Measurements from ENCODE around the gene TES. TPM values are rescaled to one million over a fixed set of nuclear protein-coding genes. Genes with fewer than 3 reads are reported as not detected.

Gene TES
- total RNA-seq, 2 experiments from 2014 or later = 74.0 to 76.4 TPM

DNA sequence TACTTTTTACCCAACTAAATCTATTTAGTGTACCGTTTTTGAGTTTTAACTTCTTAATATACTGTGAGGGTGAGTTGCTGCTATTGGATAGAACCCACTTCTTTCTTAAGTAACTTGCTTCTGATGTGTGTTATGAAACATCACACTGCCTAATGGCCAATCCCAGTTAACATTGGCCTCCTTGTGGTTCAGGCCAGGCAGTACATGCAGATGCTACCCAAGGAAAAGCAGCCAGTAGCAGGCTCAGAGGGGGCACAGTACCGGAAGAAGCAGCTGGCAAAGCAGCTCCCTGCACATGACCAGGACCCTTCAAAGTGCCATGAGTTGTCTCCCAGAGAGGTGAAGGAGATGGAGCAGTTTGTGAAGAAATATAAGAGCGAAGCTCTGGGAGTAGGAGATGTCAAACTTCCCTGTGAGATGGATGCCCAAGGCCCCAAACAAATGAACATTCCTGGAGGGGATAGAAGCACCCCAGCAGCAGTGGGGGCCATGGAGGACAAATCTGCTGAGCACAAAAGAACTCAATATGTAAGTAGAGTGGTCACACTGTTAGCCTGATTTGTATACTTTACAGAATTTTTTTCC, 39.7 kb downstream of the TES start:
- no peaks in the 10 kb centered on the region for H3K27me3 Mint-ChIP-seq (ENCODE audit: low read depth)
- CTCF ChIA-PET = interaction anchor here (0.8 to 1.9 kb wide), 3 partner anchors 9 to 77 kb away, joined by 3 to 11 read pairs (median 3); no protein-coding TSS in a partner anchor
- H3K9me3 Mint-ChIP-seq = peaks cover 5% of the 10 kb centered on the region
- DNase-seq = no peak
- peaks cover 42% of the 10 kb centered on the region for H3K36me3 Mint-ChIP-seq (ENCODE audit: low read depth)
- intact Hi-C loops (cut with micrococcal nuclease) = no loop called here
- no peak overlapping the region for H3K27ac Mint-ChIP-seq
- peaks cover 31% of the 10 kb centered on the region for H3K4me1 Mint-ChIP-seq (ENCODE audit: low read depth)
- H3K4me3 Mint-ChIP-seq = no peak overlapping the region

DNA sequence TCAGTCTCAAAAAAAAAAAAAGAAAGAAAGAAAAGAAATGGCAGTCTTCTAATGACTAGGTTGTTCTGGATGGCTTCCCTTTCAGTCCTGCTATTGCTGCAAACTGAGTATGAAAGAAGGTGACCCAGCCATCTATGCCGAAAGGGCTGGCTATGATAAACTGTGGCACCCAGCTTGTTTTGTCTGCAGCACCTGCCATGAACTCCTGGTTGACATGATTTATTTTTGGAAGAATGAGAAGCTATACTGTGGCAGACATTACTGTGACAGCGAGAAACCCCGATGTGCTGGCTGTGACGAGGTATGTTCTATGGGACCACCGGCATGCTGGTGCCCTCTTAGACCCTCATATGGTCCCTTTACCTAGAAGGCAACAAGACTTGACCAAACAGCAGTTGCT, 41.3 kb downstream of the TES start:
- peaks cover 15% of the 10 kb centered on the region for H3K4me1 Mint-ChIP-seq (ENCODE audit: low read depth)
- H3K9me3 Mint-ChIP-seq = no peaks in the 10 kb centered on the region
- CTCF ChIA-PET = interaction anchor here (0.6 to 4.0 kb wide), 7 partner anchors 19 to 614 kb away, joined by 3 to 12 read pairs (median 4); no protein-coding TSS in a partner anchor
- intact Hi-C loops (cut with micrococcal nuclease) = no loop called here
- H3K27ac Mint-ChIP-seq = no peak overlapping the region
- peaks cover 29% of the 10 kb centered on the region for H3K36me3 Mint-ChIP-seq (ENCODE audit: low read depth)
- no peaks in the 10 kb centered on the region for H3K27me3 Mint-ChIP-seq (ENCODE audit: low read depth)
- DNase-seq = no peak
- H3K4me3 Mint-ChIP-seq = no peak overlapping the region

DNA sequence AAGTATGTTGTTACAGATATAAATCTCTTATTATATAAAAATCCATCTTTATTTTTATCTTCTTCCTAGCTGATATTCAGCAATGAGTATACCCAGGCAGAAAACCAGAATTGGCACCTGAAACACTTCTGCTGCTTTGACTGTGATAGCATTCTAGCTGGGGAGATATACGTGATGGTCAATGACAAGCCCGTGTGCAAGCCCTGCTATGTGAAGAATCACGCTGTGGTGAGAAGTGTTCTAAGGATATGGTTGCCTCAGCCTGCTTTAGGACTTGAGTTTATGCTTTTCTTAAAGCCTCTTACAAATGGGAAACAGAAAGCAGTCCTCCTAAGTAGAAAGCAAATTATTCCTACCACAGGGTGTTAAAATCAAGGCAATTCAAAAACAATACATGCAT, 41.9 kb downstream of the TES start:
- DNase-seq = no peak
- peaks cover 26% of the 10 kb centered on the region for H3K36me3 Mint-ChIP-seq (ENCODE audit: low read depth)
- H3K27ac Mint-ChIP-seq = no peak overlapping the region
- H3K27me3 Mint-ChIP-seq (ENCODE audit: low read depth) = no peaks in the 10 kb centered on the region
- CTCF ChIA-PET = interaction anchor here (0.6 to 4.0 kb wide), 8 partner anchors 20 to 344 kb away, joined by 3 to 12 read pairs (median 4); no protein-coding TSS in a partner anchor
- H3K9me3 Mint-ChIP-seq = no peaks in the 10 kb centered on the region
- no peak overlapping the region for H3K4me3 Mint-ChIP-seq
- H3K4me1 Mint-ChIP-seq (ENCODE audit: low read depth) = peaks cover 15% of the 10 kb centered on the region
- intact Hi-C loops (cut with micrococcal nuclease) = no loop called here

DNA sequence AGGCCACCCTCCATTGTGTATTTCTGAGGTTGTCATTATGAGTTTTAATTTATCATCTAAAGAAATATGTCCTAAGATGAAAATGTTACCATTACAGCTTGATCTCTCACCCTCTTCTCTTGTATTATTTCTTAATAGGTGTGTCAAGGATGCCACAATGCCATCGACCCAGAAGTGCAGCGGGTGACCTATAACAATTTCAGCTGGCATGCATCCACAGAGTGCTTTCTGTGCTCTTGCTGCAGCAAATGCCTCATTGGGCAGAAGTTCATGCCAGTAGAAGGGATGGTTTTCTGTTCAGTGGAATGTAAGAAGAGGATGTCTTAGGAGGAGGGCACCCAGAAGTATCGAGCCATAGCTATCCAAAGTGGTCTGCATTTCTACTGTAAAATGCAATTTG, 46.8 kb downstream of the TES start:
- CTCF ChIA-PET = interaction anchor here (1.7 to 5.6 kb wide), 7 partner anchors 76 to 334 kb away, joined by 4 to 50 read pairs (median 11); no protein-coding TSS in a partner anchor
- Mint-ChIP-seq H3K27ac (no peak overlapping the region), H3K4me3 (no peak overlapping the region), H3K9me3 (no peaks in the 10 kb centered on the region), H3K36me3 (ENCODE audit: low read depth) (peaks cover 14% of the 10 kb centered on the region), H3K4me1 (ENCODE audit: low read depth) (peaks cover 17% of the 10 kb centered on the region), H3K27me3 (ENCODE audit: low read depth) (no peaks in the 10 kb centered on the region)
- DNase-seq = no peak
- intact Hi-C loops (cut with micrococcal nuclease) = loop anchor here (5.0 kb wide), 1 partner anchor 195 kb away; no protein-coding TSS in a partner anchor

DNA sequence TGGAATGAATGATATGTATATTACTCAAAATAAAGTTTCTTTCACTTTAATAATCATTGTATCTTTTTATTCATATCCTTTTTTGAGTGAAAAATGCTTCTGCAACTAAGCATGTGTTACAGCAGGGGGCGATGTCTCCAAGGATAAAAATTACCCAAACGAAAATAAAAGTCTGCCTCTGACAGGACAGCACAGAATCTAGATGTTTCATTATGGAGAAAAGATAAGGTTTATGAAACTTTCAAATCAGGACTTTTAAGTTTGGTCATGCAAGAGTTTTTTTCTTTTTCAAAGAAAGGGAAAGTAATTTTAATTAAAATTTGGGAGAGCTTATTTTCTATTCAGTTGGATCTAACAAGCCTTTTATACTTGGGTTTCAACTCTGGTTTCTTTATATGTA, 48.4 kb downstream of the TES start:
- H3K9me3 Mint-ChIP-seq = no peaks in the 10 kb centered on the region
- intact Hi-C loops (cut with micrococcal nuclease) = loop anchor here (1.0 to 5.0 kb wide), 7 partner anchors 59 to 551 kb away; no protein-coding TSS in a partner anchor
- H3K4me1 Mint-ChIP-seq (ENCODE audit: low read depth) = peaks cover 11% of the 10 kb centered on the region
- CTCF ChIA-PET = interaction anchor here (0.6 to 5.6 kb wide), 27 partner anchors 8 to 536 kb away, joined by 3 to 50 read pairs (median 4); no protein-coding TSS in a partner anchor
- H3K27me3 Mint-ChIP-seq (ENCODE audit: low read depth) = no peaks in the 10 kb centered on the region
- peaks cover 9% of the 10 kb centered on the region for H3K36me3 Mint-ChIP-seq (ENCODE audit: low read depth)
- H3K27ac Mint-ChIP-seq = no peak overlapping the region
- no peak overlapping the region for H3K4me3 Mint-ChIP-seq
- DNase-seq = peak; percentile 52

DNA sequence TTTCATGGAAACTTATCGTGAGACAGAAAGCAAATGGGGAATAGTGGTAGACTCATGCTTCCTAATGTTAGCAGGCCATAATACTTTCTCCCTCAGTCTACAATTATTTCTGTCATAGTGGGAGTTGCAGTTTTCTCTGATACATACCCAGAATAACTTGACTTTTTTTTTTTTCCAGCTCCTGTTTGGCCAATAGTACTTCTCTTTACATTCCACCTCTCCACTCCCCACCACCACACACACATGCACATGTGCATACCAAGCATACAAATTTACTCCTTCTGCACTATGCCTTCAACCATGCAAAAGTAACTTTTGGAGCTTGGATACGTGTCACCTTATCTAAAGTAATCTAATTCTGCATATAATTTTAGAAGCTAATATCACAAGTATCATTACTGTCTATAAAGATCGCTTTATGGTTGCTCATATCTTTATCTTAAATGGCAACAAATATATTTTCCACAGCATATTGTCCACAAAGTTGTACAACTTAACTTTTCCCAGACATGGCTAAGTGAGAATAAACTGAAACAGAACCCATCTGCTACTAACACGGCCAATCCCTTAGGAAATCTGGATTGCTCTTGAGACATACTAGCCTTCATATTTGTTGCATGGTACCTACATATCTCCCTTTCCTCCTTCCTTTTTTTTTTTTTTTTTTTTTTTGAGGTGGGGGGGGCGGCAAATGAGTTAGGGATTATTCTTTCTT, 49.0 kb downstream of the TES start:
- Mint-ChIP-seq H3K27ac (no peak overlapping the region), H3K27me3 (ENCODE audit: low read depth) (no peaks in the 10 kb centered on the region), H3K9me3 (no peaks in the 10 kb centered on the region), H3K4me3 (no peak overlapping the region), H3K36me3 (ENCODE audit: low read depth) (peaks cover 8% of the 10 kb centered on the region), H3K4me1 (ENCODE audit: low read depth) (peaks cover 9% of the 10 kb centered on the region)
- intact Hi-C loops (cut with micrococcal nuclease) = loop anchor here (5.0 kb wide), 1 partner anchor 193 kb away; no protein-coding TSS in a partner anchor
- CTCF ChIA-PET = interaction anchor here (0.6 to 5.6 kb wide), 28 partner anchors 8 to 536 kb away, joined by 3 to 50 read pairs (median 4); no protein-coding TSS in a partner anchor
- no peak for DNase-seq

DNA sequence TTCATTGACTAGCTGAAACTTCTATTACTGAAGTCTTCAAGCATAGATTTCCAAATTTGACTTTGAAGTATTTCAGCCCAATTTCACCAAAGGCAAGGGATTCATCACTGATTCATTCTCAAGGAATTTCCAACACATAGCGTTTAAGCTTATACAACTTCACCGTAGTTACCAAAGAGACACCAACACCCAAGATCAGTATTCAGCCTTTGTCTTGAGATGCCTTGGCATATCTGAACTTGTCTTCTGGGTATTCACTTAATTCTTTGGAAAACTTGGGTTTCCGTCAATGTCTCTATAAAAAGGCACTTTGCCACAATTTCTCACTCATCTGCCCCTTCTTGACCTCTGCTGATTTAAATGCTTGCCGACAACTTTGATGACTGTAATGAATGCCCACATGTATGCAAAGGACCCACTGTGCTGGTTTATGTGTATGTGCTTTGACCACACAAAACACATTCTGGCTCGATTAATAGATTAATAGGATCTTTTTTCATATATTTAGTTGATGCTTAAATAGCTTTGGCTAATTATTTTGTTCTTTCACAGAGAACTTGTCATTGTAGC, 49.6 kb downstream of the TES start:
- no peak for DNase-seq
- peaks cover 5% of the 10 kb centered on the region for H3K36me3 Mint-ChIP-seq (ENCODE audit: low read depth)
- intact Hi-C loops (cut with micrococcal nuclease) = loop anchor here (5.0 kb wide), 1 partner anchor 192 kb away; no protein-coding TSS in a partner anchor
- no peak overlapping the region for H3K4me3 Mint-ChIP-seq
- CTCF ChIA-PET = interaction anchor here (0.6 to 5.6 kb wide), 16 partner anchors 7 to 332 kb away, joined by 3 to 50 read pairs (median 5); no protein-coding TSS in a partner anchor
- H3K27ac Mint-ChIP-seq = no peak overlapping the region
- peaks cover 6% of the 10 kb centered on the region for H3K4me1 Mint-ChIP-seq (ENCODE audit: low read depth)
- H3K27me3 Mint-ChIP-seq (ENCODE audit: low read depth) = no peaks in the 10 kb centered on the region
- H3K9me3 Mint-ChIP-seq = no peaks in the 10 kb centered on the region

DNA sequence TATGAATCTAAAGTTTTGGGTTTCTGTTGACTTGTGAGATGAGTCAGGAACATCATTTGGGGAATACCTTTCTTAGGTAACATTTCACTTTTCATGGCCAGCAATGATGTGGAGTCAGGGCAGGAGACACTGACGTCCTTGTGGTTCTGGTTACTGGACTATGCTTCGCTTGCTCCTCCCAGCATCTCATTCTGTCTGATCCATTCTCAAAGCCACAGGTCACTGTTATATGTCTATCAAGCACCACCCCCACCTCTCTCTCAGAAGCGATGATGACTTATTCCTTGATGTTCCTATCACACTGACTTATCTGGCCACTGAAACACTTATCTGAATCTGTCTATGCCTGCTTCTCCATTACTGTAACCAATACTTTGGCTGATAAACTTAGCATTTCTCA, 51.6 kb downstream of the TES start:
- intact Hi-C loops (cut with micrococcal nuclease) = no loop called here
- Mint-ChIP-seq H3K9me3 (no peaks in the 10 kb centered on the region), H3K4me3 (no peak overlapping the region), H3K27me3 (ENCODE audit: low read depth) (peaks cover 3% of the 10 kb centered on the region), H3K27ac (no peak overlapping the region), H3K4me1 (ENCODE audit: low read depth) (peaks cover 4% of the 10 kb centered on the region), H3K36me3 (ENCODE audit: low read depth) (peaks cover 3% of the 10 kb centered on the region)
- CTCF ChIA-PET = no interaction called here
- DNase-seq = no peak

DNA sequence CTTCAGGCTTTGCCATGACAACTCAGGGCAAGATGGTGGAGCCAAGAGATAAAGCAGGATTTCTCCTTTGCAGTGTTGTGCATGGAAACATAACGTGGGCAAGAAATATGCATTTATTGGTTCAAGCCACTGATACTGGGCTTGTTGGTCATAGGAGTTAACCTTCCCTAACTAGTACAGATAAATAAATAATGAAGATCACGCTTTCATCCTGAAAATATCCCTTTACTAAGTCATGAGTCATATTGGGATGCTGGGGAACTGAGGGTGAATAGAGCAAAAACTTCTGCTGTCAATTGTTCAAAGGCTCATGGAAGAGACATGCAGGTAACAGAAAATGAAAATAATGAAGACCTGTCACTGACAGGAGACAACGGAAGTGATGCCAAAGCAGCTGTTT, 55.5 kb downstream of the TES start:
- no peaks in the 10 kb centered on the region for H3K36me3 Mint-ChIP-seq (ENCODE audit: low read depth)
- no peak overlapping the region for H3K27ac Mint-ChIP-seq
- H3K9me3 Mint-ChIP-seq = no peaks in the 10 kb centered on the region
- DNase-seq = no peak
- no peak overlapping the region for H3K4me3 Mint-ChIP-seq
- peaks cover 3% of the 10 kb centered on the region for H3K27me3 Mint-ChIP-seq (ENCODE audit: low read depth)
- CTCF ChIA-PET = interaction anchor here (1.5 kb wide), 1 partner anchor 261 kb away, joined by 6 read pairs; no protein-coding TSS in a partner anchor
- intact Hi-C loops (cut with micrococcal nuclease) = no loop called here
- H3K4me1 Mint-ChIP-seq (ENCODE audit: low read depth) = no peaks in the 10 kb centered on the region

DNA sequence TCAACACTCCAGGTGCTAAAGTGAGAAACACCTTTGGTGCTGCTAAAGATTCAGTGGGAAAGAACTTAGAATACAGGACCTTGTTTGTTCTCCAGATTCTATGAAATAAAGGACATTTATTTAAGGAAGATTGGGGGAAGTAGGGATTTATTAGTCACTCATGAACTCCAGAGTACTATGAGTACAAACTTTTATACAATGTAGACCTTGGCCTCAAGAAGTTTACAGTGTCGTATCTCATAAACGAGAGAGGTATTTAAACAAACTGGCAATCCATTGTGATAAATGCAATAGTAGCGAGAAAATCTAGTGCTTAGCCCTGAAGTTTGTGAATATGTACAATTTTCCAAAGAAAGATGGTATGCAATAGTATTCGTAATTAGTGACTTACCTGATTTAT, 59.1 kb downstream of the TES start:
- Mint-ChIP-seq H3K27me3 (ENCODE audit: low read depth) (peaks cover 6% of the 10 kb centered on the region), H3K4me3 (no peak overlapping the region), H3K9me3 (no peaks in the 10 kb centered on the region), H3K4me1 (ENCODE audit: low read depth) (no peaks in the 10 kb centered on the region), H3K27ac (no peak overlapping the region), H3K36me3 (ENCODE audit: low read depth) (no peaks in the 10 kb centered on the region)
- intact Hi-C loops (cut with micrococcal nuclease) = no loop called here
- CTCF ChIA-PET = no interaction called here
- DNase-seq = no peak

DNA sequence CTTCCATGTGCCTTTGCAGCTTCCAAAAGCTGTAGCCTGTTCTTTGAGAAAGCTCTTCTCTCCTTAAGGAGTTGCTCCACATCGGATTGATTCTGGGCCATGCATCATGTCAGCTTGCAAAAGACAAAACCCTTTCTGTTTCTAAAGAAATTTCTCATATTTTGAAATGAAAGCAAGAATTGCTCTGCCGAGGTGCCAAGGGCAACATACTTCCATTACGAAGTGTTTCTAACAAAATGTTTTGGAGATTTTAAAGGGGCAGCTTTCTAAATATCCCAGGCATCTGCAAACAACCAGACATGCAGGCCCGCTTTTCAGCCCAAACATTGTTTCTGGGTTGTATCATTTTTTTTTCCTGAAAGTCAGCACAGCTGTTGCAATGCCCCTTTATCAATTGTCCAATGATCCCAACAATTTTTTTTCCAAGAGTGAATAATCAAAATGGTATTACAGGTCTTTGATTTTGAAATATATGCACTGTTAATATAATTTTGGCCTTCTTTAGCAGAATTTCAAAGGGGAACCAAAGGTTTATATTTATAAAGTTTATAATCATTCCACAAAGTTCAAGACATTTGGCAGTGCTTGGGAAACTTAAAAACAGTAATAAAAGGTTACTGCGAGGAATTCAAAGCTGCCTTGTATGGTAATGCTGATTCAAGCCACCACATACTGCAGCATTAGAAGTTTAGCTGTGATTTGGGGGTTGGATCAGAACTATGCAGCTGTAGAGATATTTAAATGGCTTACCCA, 61.0 kb downstream of the TES start:
- no peaks in the 10 kb centered on the region for H3K4me1 Mint-ChIP-seq (ENCODE audit: low read depth)
- H3K27ac Mint-ChIP-seq = no peak overlapping the region
- no peak for DNase-seq
- no peak overlapping the region for H3K4me3 Mint-ChIP-seq
- intact Hi-C loops (cut with micrococcal nuclease) = no loop called here
- CTCF ChIA-PET = interaction anchor here (1.2 kb wide), 1 partner anchor 105 kb away, joined by 3 read pairs; no protein-coding TSS in a partner anchor
- peaks cover 5% of the 10 kb centered on the region for H3K27me3 Mint-ChIP-seq (ENCODE audit: low read depth)
- H3K9me3 Mint-ChIP-seq = no peaks in the 10 kb centered on the region
- H3K36me3 Mint-ChIP-seq (ENCODE audit: low read depth) = no peaks in the 10 kb centered on the region

Data from activated naive CD4-positive, alpha-beta T cell treated with anti-CD3 and anti-CD28 coated beads for 36 hours (primary cell).